Left ventricle myocardium inferior (tissue), 1 donor: ENCODE results near the gene ZNF653. TPM values are rescaled to one million over a fixed set of nuclear protein-coding genes. Genes with fewer than 3 reads are reported as not detected.
"Not testable (repeated sequence)": the region's sequence is repeated elsewhere in the genome, so short reads cannot be mapped to it uniquely, and the experiment has no call there.

ENCODE experiments used
- DNase-seq: peaks from one replicate; pipeline ENCODE4 v3.0.0-alpha.2; 2020
- H3K27ac ChIP-seq: fragments of 200-600 bp; replicated peaks from 2 replicates; pipeline ENCODE4 v1.8.0; 2021
- H3K27me3 ChIP-seq: fragments of 200-600 bp; 2 replicates; pipeline ENCODE4 v1.8.0; 2021; ENCODE audit warnings: low read depth
- H3K36me3 ChIP-seq: fragments of 200-600 bp; 2 replicates; pipeline ENCODE4 v1.8.0; 2021
- H3K4me1 ChIP-seq: fragments of 200-600 bp; 2 replicates; pipeline ENCODE4 v1.8.0; 2021
- H3K4me3 ChIP-seq: fragments of 200-600 bp; 2 replicates; pipeline ENCODE4 v1.8.0; 2021; ENCODE audit warnings: mild to moderate bottlenecking, moderate library complexity
- H3K9me3 ChIP-seq: fragments of 200-600 bp; replicated peaks from 2 replicates; pipeline ENCODE4 v1.8.0; 2021
- intact Hi-C: fragments of 100-400 bp; cut with micrococcal nuclease; formaldehyde crosslinking; loops from one replicate; pipeline ENCODE4 v1.11.0; 2022
- total RNA-seq: library from RNA; stranded (reverse); fragmentation: NEBNext Ultra II Directional; extraction: Animal tissue kit (Norgen Biotek cat#: 25700); gene quantifications from one replicate; pipeline ENCODE4 v1.2.1, GENCODE V29; 2021
- TF ChIP-seq, protein P1 (sequence below): fragments of 200-600 bp; IDR thresholded peaks from 2 replicates; pipeline ENCODE4 v1.8.0; 2021; ENCODE audit warnings: antibody characterized with exemption, mild to moderate bottlenecking, borderline replicate concordance
- donor health status: DM: no; HTN: yes; CAD: no; lungs with severe emphysema.

ZNF653 gene
- total RNA-seq, 1 donor from 2014 or later = 4.2 TPM

DNA sequence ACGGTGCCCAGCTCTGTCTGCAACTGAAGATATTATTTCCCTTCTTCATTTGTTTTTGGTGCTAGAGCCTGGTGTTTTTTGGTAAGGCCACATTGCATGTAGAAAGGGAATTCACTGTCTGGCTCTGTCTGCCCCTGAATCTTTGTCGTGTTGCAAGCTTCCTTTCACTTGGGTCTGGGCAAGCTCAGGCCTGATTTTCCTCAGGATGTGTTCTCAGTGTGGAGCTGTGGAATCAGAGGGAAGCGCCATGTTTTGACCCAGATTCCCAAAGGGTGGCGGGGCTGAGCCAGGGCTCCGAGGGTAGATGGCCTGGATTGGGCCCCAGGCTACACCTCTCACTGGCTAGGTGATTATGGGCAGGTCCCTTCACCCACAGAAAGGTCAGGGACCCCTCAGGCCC is 61.6 kb downstream of the ZNF653 start:
- intact Hi-C loops = no loop called here

DNA sequence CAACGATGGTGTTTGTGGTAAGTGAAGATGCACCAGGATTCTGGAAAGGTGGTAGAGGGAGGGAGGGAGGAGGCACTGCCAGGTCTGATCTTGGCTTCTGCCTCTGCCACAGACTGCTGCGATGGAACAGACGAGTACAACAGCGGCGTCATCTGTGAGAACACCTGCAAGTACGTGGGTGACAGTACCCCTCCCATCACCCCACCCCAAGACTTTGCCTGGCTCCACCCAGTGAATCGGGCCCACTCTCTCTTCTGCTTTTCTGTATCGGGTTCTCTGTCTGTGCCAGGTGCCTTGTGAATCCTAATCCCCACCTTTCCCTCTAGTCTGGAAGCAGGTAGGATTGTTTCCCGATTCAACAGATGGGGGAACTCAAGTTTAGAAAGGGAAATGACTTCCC is 67.7 kb downstream of the ZNF653 start:
- intact Hi-C loops = no loop called here
- TF ChIP-seq, protein P1, sequence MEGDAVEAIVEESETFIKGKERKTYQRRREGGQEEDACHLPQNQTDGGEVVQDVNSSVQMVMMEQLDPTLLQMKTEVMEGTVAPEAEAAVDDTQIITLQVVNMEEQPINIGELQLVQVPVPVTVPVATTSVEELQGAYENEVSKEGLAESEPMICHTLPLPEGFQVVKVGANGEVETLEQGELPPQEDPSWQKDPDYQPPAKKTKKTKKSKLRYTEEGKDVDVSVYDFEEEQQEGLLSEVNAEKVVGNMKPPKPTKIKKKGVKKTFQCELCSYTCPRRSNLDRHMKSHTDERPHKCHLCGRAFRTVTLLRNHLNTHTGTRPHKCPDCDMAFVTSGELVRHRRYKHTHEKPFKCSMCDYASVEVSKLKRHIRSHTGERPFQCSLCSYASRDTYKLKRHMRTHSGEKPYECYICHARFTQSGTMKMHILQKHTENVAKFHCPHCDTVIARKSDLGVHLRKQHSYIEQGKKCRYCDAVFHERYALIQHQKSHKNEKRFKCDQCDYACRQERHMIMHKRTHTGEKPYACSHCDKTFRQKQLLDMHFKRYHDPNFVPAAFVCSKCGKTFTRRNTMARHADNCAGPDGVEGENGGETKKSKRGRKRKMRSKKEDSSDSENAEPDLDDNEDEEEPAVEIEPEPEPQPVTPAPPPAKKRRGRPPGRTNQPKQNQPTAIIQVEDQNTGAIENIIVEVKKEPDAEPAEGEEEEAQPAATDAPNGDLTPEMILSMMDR = no peak
- H3K27ac ChIP-seq = no peak overlapping the region
- peaks cover 23% of the 10 kb centered on the region for H3K4me1 ChIP-seq
- H3K4me3 ChIP-seq = no peak overlapping the region
- no peaks in the 10 kb centered on the region for H3K9me3 ChIP-seq
- no peak for DNase-seq
- peaks cover 66% of the 10 kb centered on the region for H3K36me3 ChIP-seq
- no peaks in the 10 kb centered on the region for H3K27me3 ChIP-seq

More for the DNA sequence above, 61.6 kb downstream of the ZNF653 start:
- Histone ChIP-seq H3K27ac (peak overlapping the region; percentile 52), H3K4me3 (no peak overlapping the region), H3K27me3 (no peaks in the 10 kb centered on the region), H3K36me3 (peaks cover 94% of the 10 kb centered on the region), H3K4me1 (peaks cover 18% of the 10 kb centered on the region), H3K9me3 (no peaks in the 10 kb centered on the region)
- TF ChIP-seq, protein P1 = no peak
- DNase-seq = no peak

DNA sequence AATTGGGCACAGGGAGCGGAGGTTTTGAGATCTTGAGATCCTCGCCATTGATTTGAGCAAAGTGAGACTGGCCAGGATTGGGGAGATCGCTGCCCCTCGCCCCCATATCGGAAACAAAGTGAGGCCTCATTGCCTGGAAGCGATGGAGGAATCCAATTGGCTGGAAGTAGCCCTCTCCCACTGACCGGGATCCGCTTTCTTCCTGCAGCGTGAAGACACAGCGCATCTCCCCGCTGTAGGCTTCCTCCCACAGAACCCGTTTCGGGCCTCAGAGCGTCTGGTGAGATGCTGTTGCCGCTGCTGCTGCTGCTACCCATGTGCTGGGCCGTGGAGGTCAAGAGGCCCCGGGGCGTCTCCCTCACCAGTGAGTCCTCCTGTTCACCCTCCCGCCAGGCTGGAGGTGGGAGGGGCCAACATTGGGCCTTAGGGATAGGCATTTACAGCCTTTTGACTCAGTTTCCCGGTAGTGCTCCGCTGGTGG is 69.8 kb downstream of the ZNF653 start:
- intact Hi-C loops = no loop called here
- Histone ChIP-seq H3K4me1 (peaks cover 23% of the 10 kb centered on the region), H3K27ac (peak overlapping the region; percentile 78), H3K4me3 (peak overlapping the region; percentile 85), H3K27me3 (no peaks in the 10 kb centered on the region), H3K36me3 (peaks cover 46% of the 10 kb centered on the region), H3K9me3 (no peaks in the 10 kb centered on the region)
- DNase-seq = no peak
- TF ChIP-seq, protein P1 = no peak

DNA sequence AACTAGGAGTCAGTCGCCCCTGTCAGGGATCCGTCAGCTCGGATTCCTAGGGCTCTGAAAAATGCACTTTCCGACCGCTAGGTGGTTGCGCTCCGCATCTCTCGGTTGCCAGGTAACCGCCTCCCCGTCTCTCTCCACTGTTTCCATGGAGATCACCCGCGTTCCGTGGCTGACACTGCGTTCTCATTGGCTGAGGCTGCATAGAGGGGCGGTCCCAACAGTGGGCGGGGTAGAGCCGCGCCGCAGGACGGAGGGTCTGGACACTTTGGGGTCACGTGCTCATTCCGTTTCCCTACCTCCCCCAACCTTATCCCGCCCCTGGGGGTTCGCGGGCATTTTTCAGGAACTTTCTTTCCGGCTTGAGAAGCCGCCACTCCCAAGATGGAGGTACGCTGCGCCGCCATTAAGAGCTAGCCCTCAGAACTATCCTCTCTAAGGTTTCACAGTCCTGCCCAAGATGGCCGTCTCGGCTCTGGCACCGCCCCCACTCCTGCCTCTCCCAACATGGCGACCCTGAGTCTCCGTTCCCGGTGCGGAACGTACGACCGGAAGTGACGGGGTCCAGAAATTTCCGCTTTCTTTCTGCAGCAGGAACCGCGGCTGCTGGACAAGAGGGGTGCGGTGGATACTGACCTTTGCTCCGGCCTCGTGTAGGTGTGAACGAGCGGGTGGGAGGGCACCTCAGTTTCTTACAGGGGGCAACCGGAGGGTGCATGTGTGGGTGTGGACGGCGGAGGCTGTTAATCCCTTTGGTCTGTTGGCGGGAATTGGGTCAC is 70.4 kb downstream of the ZNF653 start, which contains the start of the genes ODAD3 and PRKCSH:
ODAD3 (minus strand) TSS at position 65 of the 776 bp plus-strand sequence. CDS start 105 bp downstream, outside the sequence.
PRKCSH (plus strand) TSS at position 579 of the 776 bp plus-strand sequence. CDS start 483 bp downstream, outside the sequence.
- no peaks in the 10 kb centered on the region for H3K27me3 ChIP-seq
- H3K4me1 ChIP-seq = peaks cover 23% of the 10 kb centered on the region
- peaks cover 40% of the 10 kb centered on the region for H3K36me3 ChIP-seq
- H3K9me3 ChIP-seq = no peaks in the 10 kb centered on the region
- DNase-seq = peak; percentile 98
- TF ChIP-seq, protein P1 = peak; percentile 87
- intact Hi-C loops = no loop called here
- H3K27ac ChIP-seq = peak within 1 kb of the TSS; percentile 78
- H3K4me3 ChIP-seq = peak within 1 kb of the TSS; percentile 85

DNA sequence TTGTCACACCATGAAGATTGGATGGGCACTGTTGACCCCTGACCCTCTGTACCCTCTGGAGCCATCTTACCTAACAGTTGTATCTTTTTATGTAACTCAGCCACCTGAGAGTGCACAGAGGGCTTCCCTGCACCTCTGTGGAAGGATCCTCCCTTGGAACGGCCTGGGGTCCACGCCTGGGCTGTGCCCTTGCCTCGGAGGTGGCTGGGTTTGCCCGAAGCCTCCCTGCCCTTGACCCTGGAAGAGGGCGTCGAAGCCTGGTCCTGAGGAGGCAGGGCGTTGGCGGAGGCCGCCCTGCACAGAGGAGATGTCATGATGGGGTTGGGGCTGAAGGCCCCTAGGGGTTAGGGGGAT is 71.0 kb downstream of the ZNF653 start:
- no peaks in the 10 kb centered on the region for H3K27me3 ChIP-seq
- H3K4me1 ChIP-seq = peaks cover 23% of the 10 kb centered on the region
- peaks cover 34% of the 10 kb centered on the region for H3K36me3 ChIP-seq
- DNase-seq = no peak
- TF ChIP-seq, protein P1 = no peak
- H3K4me3 ChIP-seq = peak overlapping the region; percentile 85
- peak overlapping the region; percentile 78 for H3K27ac ChIP-seq
- no peaks in the 10 kb centered on the region for H3K9me3 ChIP-seq
- intact Hi-C loops = no loop called here

DNA sequence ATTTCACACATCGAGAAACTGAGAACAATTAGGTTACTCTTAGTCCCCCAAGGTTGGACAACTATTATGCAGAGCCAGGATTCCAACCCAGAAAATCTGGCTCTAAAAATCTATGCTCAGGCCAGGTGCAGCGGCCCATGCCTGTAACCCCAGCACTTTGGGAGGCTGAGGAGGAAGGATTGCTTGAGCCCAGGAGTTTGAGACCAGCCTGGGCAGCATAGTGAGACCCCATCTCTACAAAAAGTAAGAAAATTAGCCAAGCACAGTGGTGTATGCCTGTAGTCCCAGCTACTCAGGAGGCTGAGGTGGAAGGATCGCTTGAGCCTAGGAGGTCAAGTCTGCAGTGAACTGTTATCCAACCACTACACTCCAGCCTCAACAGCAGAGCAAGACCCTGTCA is 72.1 kb downstream of the ZNF653 start:
- intact Hi-C loops, H3K27me3 ChIP-seq, H3K9me3 ChIP-seq, H3K27ac ChIP-seq, DNase-seq, H3K4me3 ChIP-seq: not testable (repeated sequence)
- Histone ChIP-seq H3K4me1 (peaks cover 23% of the 10 kb centered on the region), H3K36me3 (peaks cover 23% of the 10 kb centered on the region)
